GM13977 (cell line): Measurements from ENCODE around the gene CZIB.
"Not testable (repeated sequence)": the region's sequence is repeated elsewhere in the genome, so short reads cannot be mapped to it uniquely, and the experiment has no call there.

ENCODE experiments used
- DNase-seq: peaks from one replicate; pipeline ENCODE4 v3.0.0; 2012; ENCODE audit warnings: low spot score
- CTCF ChIP-seq: IDR thresholded peaks from 2 replicates; pipeline ENCODE4 v1.5.1; 2012; ENCODE audit warnings: mild to moderate bottlenecking, control low read depth; ENCODE audit not compliant: insufficient read depth; ENCODE audit errors: extremely low read depth, missing control alignments
- in situ Hi-C: fragments of 300-500 bp; cut with MboI; formaldehyde crosslinking; loops from one replicate; pipeline ENCODE4 v1.12.0; 2022; ENCODE audit warnings: low sequenced_read_pairs, low pct_unique_long_range_greater_than_20kb, mixed read lengths, inconsistent platforms; ENCODE audit not compliant: unreplicated experiment

Gene CZIB

GRCh38 chr1:53218201-53218600, 2.2 kb downstream of the CZIB start:
- no peak for DNase-seq
- in situ Hi-C loops, result no loop called here
- TF ChIP-seq CTCF, result no peak

GRCh38 chr1:53214376-53214940, 6.0 kb downstream of the CZIB start:
- DNase-seq, result no peak
- in situ Hi-C loops, result no loop called here

GRCh38 chr1:53210954-53211353, 9.5 kb downstream of the CZIB start:
- in situ Hi-C loops, result no loop called here

More at GRCh38 chr1:53214376-53214940, 6.0 kb downstream of the CZIB start:
- TF ChIP-seq CTCF, result no peak

GRCh38 chr1:53210352-53210751, 10.1 kb downstream of the CZIB start:
- in situ Hi-C loops, result no loop called here
- DNase-seq, result no peak
- TF ChIP-seq CTCF, result no peak

More at GRCh38 chr1:53210954-53211353, 9.5 kb downstream of the CZIB start:
- DNase-seq, result no peak
- TF ChIP-seq CTCF, result no peak

DNA sequence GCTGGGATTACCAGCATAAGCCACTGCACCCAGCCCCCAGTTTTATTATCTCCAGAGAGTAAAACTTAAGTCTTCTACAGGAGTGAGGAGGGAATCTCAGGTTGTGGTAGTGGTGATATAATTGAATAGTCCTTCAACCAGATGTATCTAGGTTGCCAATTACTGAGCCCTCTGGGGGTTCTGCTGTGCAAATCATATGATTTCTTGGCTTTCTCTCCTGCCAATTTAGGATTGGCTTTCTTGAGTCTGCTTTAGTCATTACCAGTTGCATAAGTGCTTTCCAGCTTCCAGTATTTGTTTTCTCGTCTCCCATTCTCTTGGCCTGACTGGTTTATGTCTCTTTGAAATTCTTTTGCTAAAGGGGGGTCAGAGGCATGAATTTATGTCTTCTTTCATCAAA, 12.7 kb downstream of the CZIB start:
- in situ Hi-C loops, result no loop called here
- no peak for TF ChIP-seq CTCF
- DNase-seq, result no peak

- in situ Hi-C loops, result no loop called here
- TF ChIP-seq CTCF, result no peak
- DNase-seq, result no peak
Observed at GRCh38 chr1:53206735-53207379, 13.6 kb downstream of the CZIB start.

- DNase-seq, in situ Hi-C loops: not testable (repeated sequence)
Observed at GRCh38 chr1:53206083-53206685, 14.2 kb downstream of the CZIB start.

DNA sequence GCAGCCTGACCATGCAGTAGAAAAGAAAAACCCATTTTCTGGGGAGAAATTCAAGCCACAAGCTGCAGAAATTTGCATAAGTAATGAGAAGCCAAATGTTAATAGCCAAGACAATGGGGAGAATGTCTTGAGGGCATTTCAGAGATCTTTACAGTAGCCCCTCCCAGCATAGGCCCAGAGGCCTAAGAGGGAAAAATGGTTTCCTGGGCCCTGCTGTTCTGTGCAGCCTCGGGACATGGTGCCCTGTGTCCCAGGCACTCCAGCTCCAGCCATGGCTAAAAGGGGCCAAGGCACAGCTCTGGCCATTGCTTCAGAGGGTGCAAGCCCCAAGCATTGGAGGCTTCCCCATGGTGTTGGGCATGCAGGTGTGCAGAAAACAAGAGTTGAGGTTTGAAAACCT, 14.9 kb downstream of the CZIB start:
- in situ Hi-C loops, DNase-seq: not testable (repeated sequence)
